Stimulated activated CD4-positive, alpha-beta T cell treated with anti-CD3 and anti-CD28 coated beads, Interleukin-12 subunit alpha, Interleukin-12 subunit beta, amount 100 ng/mL, for 48 hours (primary cell): Measurements from ENCODE around the gene CHST8.

Experiments used
- DNase-seq, 3 donors: peaks; one replicate each; pipeline ENCODE4 v3.0.0-alpha.2; 2020; ENCODE audit warnings: low read depth in 2 of 3, low spot score in 1 of 3

CHST8 gene

DNA sequence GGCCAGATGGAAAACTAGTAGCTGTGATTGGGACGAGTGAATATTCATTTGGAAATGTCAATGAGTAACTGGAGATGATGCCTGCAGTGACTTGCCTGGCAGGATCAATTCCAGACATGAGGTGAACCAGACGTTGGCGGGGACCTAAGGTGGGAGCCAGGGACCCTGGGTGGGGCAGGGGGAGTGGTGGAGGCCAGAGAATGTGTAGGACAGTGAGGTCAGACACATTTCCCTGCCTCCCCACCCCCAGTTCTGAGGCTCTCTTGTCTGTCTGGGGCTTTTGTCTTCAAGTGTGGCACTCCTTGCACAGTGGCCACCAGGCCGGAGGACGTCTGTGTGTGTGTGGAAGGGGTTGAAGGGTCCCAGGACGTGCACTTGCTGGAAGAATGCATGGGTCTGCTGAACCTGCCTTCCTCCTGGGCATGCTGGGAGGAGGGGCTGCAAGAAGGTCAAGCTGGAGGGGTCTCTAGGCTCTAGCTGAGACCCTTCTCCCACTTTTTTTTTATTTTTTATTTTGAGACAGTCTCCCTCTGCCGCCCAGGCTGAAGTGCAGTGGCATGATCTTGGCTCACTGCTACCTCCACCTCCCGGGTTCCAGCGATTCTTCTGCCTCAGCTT, 51.6 kb downstream of the CHST8 start:
- no peak for DNase-seq

DNA sequence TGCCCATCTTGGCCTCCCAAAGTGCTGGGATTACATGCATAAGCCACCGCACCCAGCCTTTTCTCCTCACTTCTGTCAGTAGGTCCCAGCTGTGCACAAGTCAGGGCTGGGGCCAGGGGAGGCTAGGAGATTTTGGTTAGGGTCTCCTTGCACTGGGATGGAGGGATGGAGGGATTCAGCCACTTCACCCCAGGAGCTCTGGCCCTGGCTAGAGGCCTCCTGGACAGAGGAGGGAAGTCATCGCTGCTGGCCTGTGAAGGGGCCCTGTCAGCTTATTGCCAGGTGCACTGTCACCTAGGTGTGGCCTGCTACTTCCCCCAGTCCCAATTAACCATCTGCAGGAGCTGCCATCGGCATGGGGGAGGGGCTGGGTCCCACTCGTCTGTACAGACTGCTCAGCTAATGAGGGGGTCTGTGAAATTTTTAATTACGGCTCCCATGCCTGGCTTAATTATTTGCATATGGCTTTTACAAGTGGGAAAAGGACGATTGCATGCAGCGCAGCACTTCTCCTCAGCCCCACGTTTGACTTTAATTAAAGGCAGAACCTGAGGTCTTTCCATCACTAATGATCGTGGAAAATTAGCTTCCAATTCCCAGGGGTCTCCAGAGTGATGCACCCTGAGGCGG, 52.4 kb downstream of the CHST8 start:
- DNase-seq = no peak

DNA sequence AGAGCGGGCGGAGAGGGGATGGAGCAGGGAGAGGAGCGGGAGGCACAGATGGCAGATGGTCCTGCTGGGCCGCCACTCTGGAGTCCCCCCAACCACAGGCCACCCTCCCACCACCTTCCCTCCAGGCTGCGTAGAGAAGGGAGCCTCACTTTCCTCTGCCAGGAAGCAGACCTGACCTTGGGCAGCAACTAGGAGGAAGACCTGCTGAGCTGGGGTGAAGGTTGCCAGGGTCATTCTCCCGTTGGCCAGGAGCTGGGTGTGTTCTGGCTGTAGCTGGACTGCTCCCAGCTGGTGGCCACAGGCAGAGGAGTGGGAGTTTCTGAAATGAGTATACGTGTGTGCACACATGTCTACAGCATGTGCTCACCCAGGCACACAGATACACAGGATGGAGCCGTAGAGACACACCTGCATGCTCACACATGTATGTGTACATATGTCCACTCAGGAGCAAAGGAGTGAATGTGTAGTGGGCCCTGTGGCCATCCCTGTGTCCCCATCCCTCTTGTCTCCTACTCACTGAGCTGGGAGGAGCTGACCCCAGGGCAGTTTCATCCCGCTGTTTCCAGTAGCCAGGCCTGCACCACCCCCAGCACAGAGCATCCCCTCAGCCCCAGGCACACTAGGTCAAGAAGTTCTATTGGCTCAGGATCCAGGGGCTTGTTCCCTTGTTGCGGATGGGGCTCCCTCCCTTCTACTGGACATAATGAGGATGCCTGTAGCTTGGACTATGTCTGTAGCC, 53.0 kb downstream of the CHST8 start:
- DNase-seq = no peak

DNA sequence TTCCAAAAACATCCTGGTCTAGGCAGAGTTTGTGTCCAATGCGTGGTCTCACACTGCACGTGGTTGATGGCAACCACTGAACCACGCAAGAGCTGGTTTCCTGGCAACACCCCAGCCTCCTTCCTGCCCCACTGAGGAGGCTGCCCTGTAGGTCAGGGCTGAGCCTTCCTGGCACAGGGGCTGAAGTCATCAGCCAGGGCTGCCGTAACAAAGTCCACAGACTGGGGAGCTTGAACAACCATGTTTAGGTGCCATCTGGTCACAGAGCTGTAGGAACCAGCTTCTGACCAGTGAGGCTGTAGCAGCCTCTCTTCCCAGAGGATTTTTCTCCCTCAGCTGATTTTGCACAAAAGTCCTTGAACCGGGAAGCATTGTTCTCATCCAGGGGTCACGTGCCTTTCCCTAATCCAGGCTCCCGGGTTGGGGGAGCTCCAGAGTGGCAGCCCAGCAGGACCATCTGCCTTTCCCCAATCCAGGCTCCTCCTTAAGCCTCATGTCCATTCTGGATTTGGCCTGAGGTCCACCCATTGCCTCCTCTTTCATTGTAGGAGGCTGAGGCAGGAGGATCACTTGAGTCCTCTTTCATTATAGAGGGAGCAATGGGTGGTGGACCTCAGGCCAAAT, 53.9 kb downstream of the CHST8 start:
- no peak for DNase-seq

DNA sequence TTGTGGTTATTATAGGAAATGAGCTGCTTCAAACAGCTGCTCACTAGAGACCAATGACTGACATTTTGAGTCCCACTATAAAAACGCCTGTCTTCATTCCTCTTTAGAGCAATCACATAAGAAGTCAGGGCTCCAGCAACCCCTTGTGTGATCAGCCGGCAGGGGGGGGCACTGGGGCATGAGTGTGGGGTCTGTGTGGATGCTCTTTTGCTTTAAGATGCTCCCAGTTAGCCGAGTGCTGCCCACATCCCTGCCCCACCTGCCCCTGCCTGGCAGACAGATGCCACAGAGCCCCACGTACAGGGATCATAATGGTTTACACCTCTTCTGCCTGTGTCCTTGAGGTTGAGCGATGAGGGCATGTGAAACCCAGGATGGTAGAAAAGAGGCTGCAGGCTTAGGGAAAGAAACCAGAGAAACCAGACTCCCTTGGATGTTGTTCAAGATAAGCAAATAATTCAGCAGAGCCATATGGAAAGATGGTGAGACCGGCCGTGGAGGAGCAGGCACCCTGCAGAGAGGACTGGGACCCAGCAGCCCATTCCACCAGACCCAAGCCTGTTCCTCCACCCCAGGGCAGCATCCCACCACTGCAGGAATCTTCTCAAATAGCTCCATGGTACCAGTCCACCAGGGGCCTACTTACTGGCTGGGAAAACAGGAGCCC, 55.4 kb downstream of the CHST8 start:
- DNase-seq = no peak

DNA sequence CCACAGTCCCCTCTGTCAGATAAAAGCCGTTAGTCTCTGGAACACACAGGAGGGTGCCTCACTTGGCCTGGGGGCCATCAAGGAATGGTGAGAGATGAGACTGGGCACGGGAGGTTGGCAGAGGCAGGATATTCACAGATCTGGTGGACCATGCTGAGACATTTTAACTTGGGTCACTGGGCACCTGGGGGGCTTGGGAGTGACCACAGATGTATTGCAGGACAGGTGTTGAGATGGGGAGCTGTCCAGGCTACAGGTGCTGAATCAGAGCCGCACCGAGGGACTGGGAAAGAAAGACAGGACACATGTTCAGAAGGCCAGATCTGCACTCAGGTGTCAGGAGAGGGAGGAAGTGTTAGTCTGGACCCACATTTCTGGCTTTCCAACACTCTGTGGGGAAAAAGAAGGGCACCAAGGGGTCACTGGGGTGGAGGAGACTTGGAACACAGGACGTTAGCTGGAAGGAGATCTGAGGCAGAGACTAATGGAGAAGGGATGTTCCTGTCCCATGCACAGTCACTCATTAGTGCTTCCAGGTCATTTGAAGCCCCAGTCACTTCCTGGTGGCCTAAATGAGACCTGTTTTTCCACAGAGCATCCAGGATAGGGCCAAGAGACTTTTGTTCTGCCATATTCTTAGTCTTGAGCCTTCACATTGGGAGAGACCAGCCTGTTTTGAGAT, 56.1 kb downstream of the CHST8 start:
- no peak for DNase-seq

DNA sequence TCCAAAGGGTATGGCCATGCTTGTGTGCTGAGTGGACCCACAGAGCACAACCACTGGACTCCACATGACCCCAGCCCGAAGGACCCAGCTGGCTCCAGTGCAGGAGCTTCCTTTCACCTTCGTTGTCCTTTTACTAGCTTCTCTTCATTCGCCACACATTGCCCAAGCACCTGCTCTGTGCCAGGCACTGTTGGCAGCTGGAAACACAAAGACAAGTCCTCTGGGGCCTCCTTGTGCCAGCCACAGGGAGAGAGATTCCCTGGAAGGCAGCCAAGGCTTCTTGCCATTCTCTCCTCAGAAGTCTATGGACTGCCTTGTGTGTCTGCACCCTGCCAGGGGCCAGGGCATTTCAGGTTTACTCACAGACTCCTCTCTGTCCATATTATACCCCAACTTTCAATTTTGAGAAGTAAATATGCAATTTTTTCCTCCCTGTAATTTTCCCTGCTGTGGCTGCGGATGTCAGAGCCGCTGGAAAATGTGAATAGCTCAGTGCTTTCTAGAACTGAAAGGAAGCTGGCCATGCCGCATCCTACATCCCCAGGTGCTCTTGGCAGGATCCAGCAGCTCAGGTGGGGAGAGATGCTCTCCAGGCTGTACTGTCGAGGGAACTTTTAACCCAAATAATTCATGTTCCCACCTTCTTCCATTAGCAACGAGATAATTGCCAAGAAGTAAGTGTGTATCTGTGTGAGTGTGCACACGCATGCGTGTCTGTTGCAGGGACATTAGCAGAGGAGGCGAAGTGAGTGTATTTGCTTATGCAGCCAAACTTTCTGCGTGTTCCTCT, 57.2 kb downstream of the CHST8 start:
- DNase-seq = no peak

DNA sequence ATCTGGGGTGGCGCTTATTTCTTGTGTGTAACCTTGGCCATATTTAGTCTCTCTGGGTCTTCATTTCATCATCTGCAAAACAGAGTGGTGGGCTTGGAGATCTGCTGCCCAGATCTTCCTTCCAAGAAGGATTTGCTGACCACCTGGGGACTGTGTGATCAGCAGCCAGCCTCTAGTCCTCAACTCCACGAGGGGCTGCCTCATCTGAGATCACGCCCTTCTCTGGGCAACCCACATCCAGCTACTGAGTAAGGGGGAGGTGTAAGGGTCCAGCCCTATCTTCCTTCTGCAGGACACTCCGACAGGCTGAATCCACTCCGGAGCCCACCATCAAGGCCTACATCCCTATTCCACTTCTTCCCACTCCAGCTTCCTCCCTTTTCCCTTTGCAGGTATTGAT, 57.9 kb downstream of the CHST8 start:
- no peak for DNase-seq

DNA sequence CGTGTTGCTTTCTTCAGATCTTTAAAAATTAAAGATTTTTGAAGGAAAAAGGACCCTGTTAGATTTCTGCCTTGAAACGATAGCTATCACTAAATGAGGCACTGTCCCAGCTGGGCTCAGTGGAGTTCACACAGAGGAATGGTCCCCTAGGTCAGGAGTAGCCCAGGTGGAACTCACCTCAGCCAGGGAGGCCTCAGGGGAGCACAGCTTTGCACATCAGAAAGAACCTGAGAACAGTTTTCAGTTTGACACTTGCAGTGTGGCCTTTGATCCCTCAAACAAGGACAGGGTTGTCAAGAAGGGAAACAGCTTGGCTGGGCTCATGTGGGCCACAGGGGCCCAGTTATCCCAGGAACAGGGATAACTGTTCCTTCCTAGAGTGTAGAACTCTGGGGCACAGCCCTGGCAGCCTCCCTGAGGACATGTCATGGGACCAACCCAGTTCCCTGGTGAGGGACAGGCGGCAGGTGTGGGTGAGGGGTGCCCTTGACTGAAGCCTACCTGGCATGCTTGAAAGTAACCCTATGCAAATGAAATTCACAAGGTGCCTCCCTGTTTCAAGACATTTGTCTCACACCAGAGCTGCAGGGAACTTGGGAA, 59.4 kb downstream of the CHST8 start:
- DNase-seq = no peak

DNA sequence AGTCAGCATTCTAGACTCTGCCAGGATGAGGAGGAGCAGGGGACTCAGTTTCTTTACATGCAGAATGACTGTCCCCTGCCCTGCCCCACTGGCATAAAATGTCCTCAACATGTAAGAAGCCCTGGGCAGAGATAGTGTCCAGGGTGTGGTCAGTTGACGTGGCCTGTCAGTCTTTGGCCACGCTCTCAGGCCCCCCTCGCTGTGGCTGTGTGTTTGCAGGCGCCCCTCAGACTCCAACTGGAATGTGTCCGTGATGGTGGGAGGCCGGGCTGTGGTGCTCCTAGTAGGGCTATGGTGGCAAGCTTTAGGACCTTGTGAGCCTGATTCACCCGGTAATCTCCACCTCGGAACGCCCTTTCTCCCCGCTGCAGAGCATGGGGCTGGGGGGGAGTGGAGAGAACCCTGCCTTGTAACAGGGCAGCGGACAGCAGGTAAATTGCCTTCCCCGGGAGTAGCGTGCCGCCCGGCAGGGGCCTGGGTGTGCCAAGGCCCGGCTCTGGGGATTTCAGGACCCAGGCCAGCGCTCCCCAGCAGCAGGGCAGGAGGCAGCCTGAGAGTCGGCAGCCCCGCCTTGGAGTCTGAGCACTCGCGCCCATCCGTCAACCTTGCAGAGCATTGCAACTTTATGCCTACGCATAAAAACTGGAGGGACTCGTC, 62.3 kb downstream of the CHST8 start:
- no peak for DNase-seq

DNA sequence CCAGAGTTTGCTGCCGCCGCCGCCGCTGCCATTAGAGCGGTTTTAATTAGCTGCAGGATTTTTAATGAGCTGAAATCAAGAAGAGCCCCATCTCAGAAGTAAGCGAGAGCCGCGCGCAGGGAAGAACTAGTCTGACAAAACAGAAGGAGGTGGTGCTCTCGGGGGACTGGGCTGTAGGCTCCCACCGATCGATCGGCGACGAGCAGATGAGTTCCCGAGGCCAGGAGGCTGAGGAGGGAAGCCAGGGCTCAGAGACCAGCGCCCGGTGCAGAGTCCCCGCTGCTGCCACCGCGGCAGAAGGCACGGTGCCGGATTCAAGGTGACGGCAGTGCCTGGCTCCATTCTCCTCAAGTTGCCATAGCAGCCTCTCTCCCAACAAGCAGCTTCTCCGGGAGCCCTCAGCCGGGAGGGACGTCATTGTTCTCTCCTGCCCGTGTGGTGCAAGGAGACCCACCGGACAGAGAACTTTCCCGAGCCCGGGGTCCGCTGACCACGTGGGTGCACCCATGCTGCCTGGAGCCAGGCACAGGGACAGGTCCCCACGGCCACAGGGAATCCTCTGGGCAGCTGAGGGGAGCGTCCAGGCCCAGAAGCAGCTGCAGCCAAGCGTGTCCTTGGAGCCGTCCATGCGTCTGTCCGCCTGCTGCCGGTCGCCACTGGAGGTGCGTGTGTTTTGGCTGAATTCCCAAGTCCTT, 62.9 kb downstream of the CHST8 start:
- no peak for DNase-seq

DNA sequence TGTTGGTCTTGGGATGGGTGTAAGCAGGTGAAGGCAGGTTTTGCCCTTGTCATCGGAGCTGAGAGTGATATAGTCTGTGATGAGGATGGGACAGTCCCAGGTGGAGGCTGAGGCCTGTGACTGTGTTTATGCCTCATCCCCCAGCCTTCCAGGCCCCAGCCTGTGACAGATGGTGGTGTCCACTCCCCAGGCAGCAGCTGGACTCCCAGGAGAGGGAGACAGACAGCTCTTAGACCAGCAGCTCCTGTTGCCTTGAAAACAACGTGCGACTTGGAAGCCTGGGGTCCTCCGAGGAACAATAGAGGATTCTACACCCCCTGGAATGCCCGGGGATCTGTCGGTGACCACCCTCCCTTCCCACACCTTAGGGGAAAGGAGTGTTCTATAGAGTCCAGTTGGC, 63.8 kb downstream of the CHST8 start:
- DNase-seq = no peak

DNA sequence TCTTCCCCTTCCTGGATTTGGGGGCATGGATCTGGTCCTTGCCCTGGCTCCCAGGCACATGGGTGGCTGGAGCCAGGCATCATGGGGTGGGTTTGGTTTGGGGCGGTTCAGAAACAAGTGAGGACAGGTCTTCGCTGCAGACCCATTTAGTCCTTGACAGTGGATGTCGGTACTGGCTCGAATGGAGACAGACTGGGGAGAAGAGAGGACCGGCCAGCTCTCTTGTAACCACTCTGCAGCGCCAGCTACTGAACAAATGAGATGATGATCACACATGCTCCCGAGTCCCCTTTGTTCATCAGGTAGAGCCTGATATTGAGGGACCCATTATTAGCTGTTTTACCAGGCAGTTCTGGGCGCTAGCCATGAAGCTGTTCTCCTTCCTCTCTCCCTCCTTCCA, 64.5 kb downstream of the CHST8 start:
- no peak for DNase-seq

DNA sequence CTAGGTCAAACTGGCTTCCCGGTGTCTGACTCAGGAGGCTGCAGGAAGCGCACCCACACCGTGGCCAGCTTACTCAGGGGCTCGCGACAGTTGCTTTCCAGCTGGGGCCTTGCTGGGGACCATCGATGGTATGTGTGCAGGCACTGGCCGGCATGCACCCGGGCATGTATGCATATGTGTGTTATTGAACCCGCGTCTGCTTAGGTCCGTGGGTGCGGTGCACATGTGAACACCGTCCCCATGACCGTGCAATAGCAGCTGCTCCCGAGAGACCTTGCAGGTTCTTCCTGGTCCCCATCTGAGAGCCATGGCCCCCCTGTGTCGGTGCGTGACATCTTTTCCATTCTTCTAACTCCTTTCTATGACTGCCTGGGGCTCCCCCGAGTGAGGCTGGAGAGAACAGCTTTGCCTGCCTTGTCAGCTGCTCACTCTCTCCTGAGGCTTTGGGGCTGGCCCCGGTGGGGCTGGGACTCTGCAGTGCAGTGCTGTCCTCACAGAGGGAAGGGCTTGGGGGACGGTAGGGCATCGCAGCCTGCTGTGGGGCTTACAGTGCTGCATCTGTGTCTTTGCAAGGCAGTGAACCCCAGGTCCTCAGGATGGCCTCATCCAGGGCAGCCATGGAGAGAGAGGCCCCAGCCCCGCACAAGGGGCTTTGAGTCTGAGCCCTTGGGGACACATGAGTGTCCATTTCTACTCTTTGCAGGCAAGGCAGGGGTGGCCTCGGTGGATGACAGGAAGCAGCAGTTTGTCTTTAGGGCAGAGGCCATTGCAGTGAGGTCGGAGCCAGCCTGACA, 65.1 kb downstream of the CHST8 start:
- DNase-seq = no peak

DNA sequence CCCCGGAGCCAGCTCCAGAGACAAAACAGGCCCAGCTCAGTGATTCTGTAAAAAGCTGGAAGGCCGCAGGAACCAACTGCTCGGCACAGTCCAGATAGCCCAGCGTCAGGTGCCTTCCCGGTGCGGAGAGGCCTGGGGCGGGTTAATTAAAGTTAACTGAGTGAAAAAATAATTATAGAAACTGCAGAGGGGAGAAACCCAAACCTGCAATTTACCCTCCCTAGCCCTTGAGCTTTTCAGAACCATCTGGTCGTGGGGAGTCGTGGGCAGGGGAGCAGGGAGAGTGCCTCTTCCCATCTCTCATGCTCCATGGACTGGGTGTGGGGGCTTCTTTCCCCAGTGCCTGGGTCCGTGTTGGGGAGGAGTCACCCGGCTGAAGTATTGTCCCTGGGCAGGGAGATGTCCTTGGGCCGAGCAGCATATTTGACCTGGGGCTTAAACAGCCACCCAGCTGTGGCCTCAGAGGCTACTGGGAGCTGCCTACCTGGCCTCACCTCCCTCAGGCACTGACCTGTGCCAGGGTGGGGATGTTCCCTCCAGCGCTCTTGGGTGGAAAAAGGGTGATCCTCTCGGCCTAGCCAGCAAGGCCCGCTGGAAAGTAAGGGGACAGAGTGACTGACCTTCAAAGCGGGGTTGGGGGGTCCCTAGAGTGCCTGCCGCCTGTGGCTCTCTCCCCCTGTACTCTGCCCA, 65.9 kb downstream of the CHST8 start:
- no peak for DNase-seq

DNA sequence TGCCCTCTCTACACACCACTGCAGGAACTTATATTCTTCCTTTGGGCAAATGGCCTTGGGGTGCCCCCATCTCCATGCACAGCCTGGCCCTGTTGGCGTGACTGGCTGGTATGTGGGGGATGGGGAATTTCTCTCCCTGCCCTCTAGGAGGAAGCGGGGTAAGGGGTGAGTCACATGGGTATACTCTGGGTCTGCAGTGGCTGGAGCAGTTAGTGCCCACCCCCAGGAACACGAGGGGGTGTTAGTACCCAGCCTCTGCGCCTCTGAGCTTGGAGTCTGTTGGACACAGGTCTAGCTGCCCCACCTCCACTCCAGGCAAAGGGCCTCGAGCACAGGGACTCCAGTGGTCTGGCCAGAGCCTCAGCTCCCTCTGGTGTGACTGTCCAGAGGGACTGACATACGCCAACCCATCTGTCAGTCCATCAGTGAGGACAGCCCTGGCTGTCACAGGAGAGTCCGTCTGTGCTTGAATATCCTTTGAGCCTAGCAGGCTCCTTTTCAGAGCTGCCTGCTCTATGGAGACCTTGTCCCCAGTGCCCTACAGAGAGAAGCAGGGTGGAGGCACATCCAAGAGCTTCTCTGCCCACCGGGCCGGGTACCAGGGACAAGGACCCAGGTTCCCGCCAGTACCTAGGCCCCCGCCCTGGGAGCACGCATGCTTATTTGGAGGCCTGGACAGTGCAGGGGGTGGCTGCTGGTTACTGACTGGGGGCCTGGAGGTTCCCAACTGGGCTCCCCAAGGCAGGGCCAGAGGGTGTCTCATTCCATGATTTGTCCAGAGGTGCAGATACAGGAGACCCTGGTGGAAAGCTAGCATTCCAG, 66.6 kb downstream of the CHST8 start:
- no peak for DNase-seq
